H9 (cell line): ENCODE results near the gene FBXO28. TPM values are rescaled to one million over a fixed set of nuclear protein-coding genes. Genes with fewer than 3 reads are reported as not detected.

ENCODE experiments used
- DNase-seq: peaks from one replicate; pipeline ENCODE4 v3.0.0-alpha.2; 2017
- H2AFZ ChIP-seq: one replicate; pipeline ENCODE4 v1.6.1; 2013; ENCODE audit warnings: mild to moderate bottlenecking, low read length, control low read depth, moderate library complexity
- H2AK5ac ChIP-seq: 2 replicates; pipeline ENCODE4 v1.6.1; 2013; ENCODE audit warnings: low read length, control low read depth, mixed read lengths; ENCODE audit not compliant: insufficient read length
- H2BK120ac ChIP-seq: one replicate; pipeline ENCODE4 v1.6.1; 2013; ENCODE audit warnings: low read depth, mild to moderate bottlenecking, low read length, control low read depth, inconsistent platforms; ENCODE audit not compliant: poor library complexity, severe bottlenecking
- H2BK12ac ChIP-seq: 2 replicates; pipeline ENCODE4 v1.6.1; 2013; ENCODE audit warnings: low read length, control low read depth, mixed read lengths, low read depth; ENCODE audit not compliant: insufficient read length
- H2BK15ac ChIP-seq: 2 replicates; pipeline ENCODE4 v1.6.1; 2013; ENCODE audit warnings: low read depth, low read length, control low read depth
- H2BK20ac ChIP-seq: one replicate; pipeline ENCODE4 v1.6.1; 2013; ENCODE audit warnings: low read depth, mild to moderate bottlenecking, low read length, control low read depth, inconsistent platforms; ENCODE audit not compliant: poor library complexity, severe bottlenecking
- H2BK5ac ChIP-seq: 2 replicates; pipeline ENCODE4 v1.6.1; 2013; ENCODE audit warnings: low read length, control low read depth, mixed read lengths; ENCODE audit not compliant: insufficient read length
- H3K14ac ChIP-seq: 2 replicates; pipeline ENCODE4 v1.6.1; 2013; ENCODE audit warnings: low read length, control low read depth; ENCODE audit not compliant: insufficient read depth
- H3K18ac ChIP-seq: 2 replicates; pipeline ENCODE4 v1.6.1; 2013; ENCODE audit warnings: low read depth, mild to moderate bottlenecking, mixed read lengths, low read length, control low read depth; ENCODE audit not compliant: insufficient read length
- H3K23ac ChIP-seq: 2 replicates; pipeline ENCODE4 v1.6.1; 2013; ENCODE audit warnings: low read length, control low read depth, mixed read lengths, low read depth; ENCODE audit not compliant: insufficient read length
- H3K23me2 ChIP-seq: 2 replicates; pipeline ENCODE4 v1.6.1; 2013; ENCODE audit warnings: low read depth, mild to moderate bottlenecking, mixed read lengths, low read length, control low read depth; ENCODE audit not compliant: insufficient read length, poor library complexity, severe bottlenecking
- H3K27ac ChIP-seq: 2 replicates; pipeline ENCODE4 v1.5.1; 2013; ENCODE audit warnings: low read length, control low read depth, mixed read lengths, low read depth; ENCODE audit not compliant: insufficient read length
- H3K27me3 ChIP-seq: 2 replicates; pipeline ENCODE4 v1.6.1; 2013; ENCODE audit warnings: low read length, control low read depth, inconsistent platforms; ENCODE audit not compliant: insufficient read depth
- H3K4ac ChIP-seq: 2 replicates; pipeline ENCODE4 v1.6.1; 2013; ENCODE audit warnings: low read depth, mild to moderate bottlenecking, control low read depth, inconsistent platforms, low read length, moderate library complexity
- H3K4me1 ChIP-seq: 2 replicates; pipeline ENCODE4 v1.6.1; 2013; ENCODE audit warnings: low read length, control low read depth, inconsistent platforms; ENCODE audit not compliant: insufficient read depth
- H3K4me2 ChIP-seq: 2 replicates; pipeline ENCODE4 v1.6.1; 2013; ENCODE audit warnings: low read length, control low read depth, mixed read lengths; ENCODE audit not compliant: insufficient read length, insufficient read depth
- H3K56ac ChIP-seq: 2 replicates; pipeline ENCODE4 v1.6.1; 2013; ENCODE audit warnings: low read depth, mild to moderate bottlenecking, mixed read lengths, low read length, control low read depth; ENCODE audit not compliant: insufficient read length
- H3K79me1 ChIP-seq: 2 replicates; pipeline ENCODE4 v1.6.1; 2013; ENCODE audit warnings: low read depth, mild to moderate bottlenecking, moderate library complexity, low read length, control low read depth, inconsistent platforms; ENCODE audit not compliant: insufficient read depth, poor library complexity, severe bottlenecking
- H3K79me2 ChIP-seq: 2 replicates; pipeline ENCODE4 v1.6.1; 2013; ENCODE audit warnings: low read length, control low read depth, inconsistent platforms; ENCODE audit not compliant: insufficient read depth
- H3K9ac ChIP-seq: 2 replicates; pipeline ENCODE4 v1.6.1; 2013; ENCODE audit warnings: low read length, control low read depth, mixed read lengths; ENCODE audit not compliant: insufficient read length; ENCODE audit errors: extremely low read depth
- H3K9me3 ChIP-seq: one replicate; pipeline ENCODE4 v1.6.1; 2013; ENCODE audit warnings: low read depth, low read length, inconsistent platforms; ENCODE audit not compliant: control insufficient read depth
- H3T11ph ChIP-seq: one replicate; pipeline ENCODE4 v1.6.1; 2013; ENCODE audit warnings: mild to moderate bottlenecking, low read length, control low read depth, inconsistent platforms
- H4K20me1 ChIP-seq: one replicate; pipeline ENCODE4 v1.6.1; 2013; ENCODE audit not compliant: control insufficient read depth, insufficient read length, insufficient read depth
- H4K5ac ChIP-seq: 2 replicates; pipeline ENCODE4 v1.6.1; 2013; ENCODE audit warnings: low read depth, mild to moderate bottlenecking, mixed read lengths, low read length, control low read depth; ENCODE audit not compliant: insufficient read length
- H4K8ac ChIP-seq: replicated peaks from 2 replicates; pipeline ENCODE4 v1.6.1; 2013; ENCODE audit warnings: low read length, control low read depth, mixed read lengths, low read depth; ENCODE audit not compliant: insufficient read length
- H4K91ac ChIP-seq: 2 replicates; pipeline ENCODE4 v1.6.1; 2013; ENCODE audit warnings: low read depth, mild to moderate bottlenecking, moderate library complexity, mixed read lengths, low read length, control low read depth; ENCODE audit not compliant: insufficient read length
- H3K27ac Mint-ChIP-seq, 3 experiments: 2 replicates in 2 of 3; 3 replicates in 1 of 3; pipeline ENCODE4 v1.8.0; 2020 to 2021; ENCODE audit warnings: mixed read lengths in 3 of 3, mild to moderate bottlenecking in 1 of 3, moderate library complexity in 1 of 3
- H3K27me3 Mint-ChIP-seq: 2 replicates; pipeline ENCODE4 v1.8.0; 2021; ENCODE audit warnings: low read depth, mild to moderate bottlenecking, moderate library complexity, mixed read lengths
- H3K36me3 Mint-ChIP-seq, 3 experiments: 2 replicates in 2 of 3; 3 replicates in 1 of 3; pipeline ENCODE4 v1.8.0; 2020 to 2021; ENCODE audit warnings: low read depth in 3 of 3, mixed read lengths in 3 of 3; ENCODE audit not compliant: insufficient read depth in 1 of 3
- H3K4me1 Mint-ChIP-seq, 2 experiments: 2 replicates each; pipeline ENCODE4 v1.8.0; 2020; ENCODE audit warnings: mixed read lengths in 2 of 2
- H3K4me3 Mint-ChIP-seq, 2 experiments: 2 replicates in 1 of 2; 3 replicates in 1 of 2; pipeline ENCODE4 v1.8.0; 2020 to 2021; ENCODE audit warnings: mild to moderate bottlenecking in 2 of 2, mixed read lengths in 2 of 2, moderate library complexity in 1 of 2
- H3K9me3 Mint-ChIP-seq, 2 experiments: 2 replicates in 1 of 2; 3 replicates in 1 of 2; pipeline ENCODE4 v1.8.0; 2020; ENCODE audit warnings: mild to moderate bottlenecking in 2 of 2, mixed read lengths in 2 of 2, moderate library complexity in 1 of 2
- CTCF ChIP-seq: fragments of 200-600 bp; sonication (generic); conservative IDR thresholded peaks from 3 replicates; pipeline ENCODE4 v1.8.0; 2021; ENCODE audit warnings: antibody characterized with exemption, mild to moderate bottlenecking
- WGBS: extraction: QIAGEN DNeasy Blood & Tissue Kit; methylation state at CpG from one replicate; pipeline ENCODE4 v1.1.7; 2013; ENCODE audit warnings: missing lambda C conversion rate, low lambda C conversion rate, mixed read lengths; ENCODE audit not compliant: insufficient read length; ENCODE audit errors: extremely low coverage; 5-methylcytosine and 5-hydroxymethylcytosine counted together
- total RNA-seq: library from RNA; stranded (reverse); gene quantifications from 2 replicates; pipeline ENCODE4 v1.2.1, GENCODE V29; 2021

The FBXO28 gene
- total RNA-seq, 1 experiment from 2014 or later = 55.0 TPM

GRCh38 chr1:224133741-224134299 lies 19.9 kb downstream of the FBXO28 start:
- TF ChIP-seq CTCF = no peak
- Histone ChIP-seq H3K14ac (no peak overlapping the region), H3T11ph (no peak overlapping the region), H4K5ac (no peak overlapping the region), H3K4ac (no peak overlapping the region), H3K23me2 (no peaks in the 10 kb centered on the region), H3K79me1 (peaks cover 2% of the 10 kb centered on the region), H2BK120ac (no peak overlapping the region), H3K79me2 (no peaks in the 10 kb centered on the region), H3K4me2 (no peak overlapping the region), H3K9me3 (no peaks in the 10 kb centered on the region), H2BK20ac (no peak overlapping the region), H2AFZ (no peak overlapping the region), H3K27me3 (no peaks in the 10 kb centered on the region), H3K56ac (no peak overlapping the region), H2BK12ac (no peak overlapping the region), H3K23ac (no peak overlapping the region), H4K91ac (no peak overlapping the region), H4K8ac (no peak overlapping the region), H4K20me1 (no peaks in the 10 kb centered on the region), H3K27ac (no peak overlapping the region), H3K9ac (no peak overlapping the region), H2AK5ac (no peak overlapping the region), H2BK15ac (no peak overlapping the region), H2BK5ac (no peak overlapping the region), H3K18ac (no peak overlapping the region), H3K4me1 (no peaks in the 10 kb centered on the region)
- no CpG with 5 or more reads among the region's 5 CpGs for WGBS
- no peak for DNase-seq
- no peak overlapping the region for H3K27ac Mint-ChIP-seq
- no peak overlapping the region for H3K4me3 Mint-ChIP-seq
- no peaks in the 10 kb centered on the region for H3K4me1 Mint-ChIP-seq
- peaks cover 31 to 68% (median 60%) of the 10 kb centered on the region in 3 experiments; a peak in 6 of 7 replicates for H3K36me3 Mint-ChIP-seq
- H3K9me3 Mint-ChIP-seq = no peaks in the 10 kb centered on the region; a peak in 1 of 5 replicates
- no peaks in the 10 kb centered on the region for H3K27me3 Mint-ChIP-seq
